Thyroid gland (tissue), 4 donors: ENCODE results near the gene PPP2R3A.

Source experiments
- POLR2A ChIP-seq, 2 donors: fragments of 450-650 bp; IDR thresholded peaks; one replicate each; pipeline ENCODE4 v1.6.1; 2017; ENCODE audit warnings: antibody characterized with exemption in 2 of 2, mild to moderate bottlenecking in 2 of 2, moderate library complexity in 1 of 2
- TF ChIP-seq, protein P1 (sequence below), 6 experiments: fragments of 200-600 bp in 3 of 6; fragments of 450-650 bp in 3 of 6; sonication (generic) in 3 of 6; IDR thresholded peaks; one replicate each; pipeline ENCODE4 v1.5.1; 2016 to 2019; ENCODE audit warnings: antibody characterized with exemption in 6 of 6, mild to moderate bottlenecking in 2 of 6, inconsistent platforms in 1 of 6, moderate library complexity in 1 of 6

- no peak for TF ChIP-seq POLR2A (IDR thresholded peaks at IDR 0.05)
- TF ChIP-seq, protein P1, sequence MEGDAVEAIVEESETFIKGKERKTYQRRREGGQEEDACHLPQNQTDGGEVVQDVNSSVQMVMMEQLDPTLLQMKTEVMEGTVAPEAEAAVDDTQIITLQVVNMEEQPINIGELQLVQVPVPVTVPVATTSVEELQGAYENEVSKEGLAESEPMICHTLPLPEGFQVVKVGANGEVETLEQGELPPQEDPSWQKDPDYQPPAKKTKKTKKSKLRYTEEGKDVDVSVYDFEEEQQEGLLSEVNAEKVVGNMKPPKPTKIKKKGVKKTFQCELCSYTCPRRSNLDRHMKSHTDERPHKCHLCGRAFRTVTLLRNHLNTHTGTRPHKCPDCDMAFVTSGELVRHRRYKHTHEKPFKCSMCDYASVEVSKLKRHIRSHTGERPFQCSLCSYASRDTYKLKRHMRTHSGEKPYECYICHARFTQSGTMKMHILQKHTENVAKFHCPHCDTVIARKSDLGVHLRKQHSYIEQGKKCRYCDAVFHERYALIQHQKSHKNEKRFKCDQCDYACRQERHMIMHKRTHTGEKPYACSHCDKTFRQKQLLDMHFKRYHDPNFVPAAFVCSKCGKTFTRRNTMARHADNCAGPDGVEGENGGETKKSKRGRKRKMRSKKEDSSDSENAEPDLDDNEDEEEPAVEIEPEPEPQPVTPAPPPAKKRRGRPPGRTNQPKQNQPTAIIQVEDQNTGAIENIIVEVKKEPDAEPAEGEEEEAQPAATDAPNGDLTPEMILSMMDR (IDR thresholded peaks at IDR 0.05), result no peak
These were observed 140.6 kb downstream of the PPP2R3A start for GRCh38 chr3:136106101-136106500.
